Daoy (cell line): ENCODE data around the gene FMNL2. TPM values are rescaled to one million over a fixed set of nuclear protein-coding genes. Genes with fewer than 3 reads are reported as not detected.
A peak's percentile ranks its signal among the peaks of the same experiment; 100 is the strongest.

ENCODE experiments used
- DNase-seq: peaks from one replicate; pipeline ENCODE4 v3.0.0-alpha.2; 2015; ENCODE audit warnings: low read depth
- total RNA-seq: library from RNA; depleted of rRNA; stranded (reverse); fragments of >200 nt; shearing (Covaris generic); gene quantifications from 2 replicates; pipeline ENCODE4 v1.2.3, GENCODE V29; 2014

The FMNL2 gene
- total RNA-seq, 1 experiment from 2014 or later, result 29.0 TPM

GRCh38 chr2:152615177-152615576, 280.2 kb downstream of the FMNL2 start:
- DNase-seq, result no peak

GRCh38 chr2:152617456-152618192, 282.6 kb downstream of the FMNL2 start:
- DNase-seq, result no peak

GRCh38 chr2:152618193-152618564, 283.2 kb downstream of the FMNL2 start:
- no peak for DNase-seq

- DNase-seq, result no peak
Observed at GRCh38 chr2:152620208-152620607, 285.2 kb downstream of the FMNL2 start.

GRCh38 chr2:152620985-152621384, 286.0 kb downstream of the FMNL2 start:
- no peak for DNase-seq

- DNase-seq, result no peak
Observed at GRCh38 chr2:152622219-152622618, 287.2 kb downstream of the FMNL2 start.

- DNase-seq, result no peak
Observed at GRCh38 chr2:152623076-152623740, 288.2 kb downstream of the FMNL2 start.

GRCh38 chr2:152623775-152624174, 288.8 kb downstream of the FMNL2 start:
- no peak for DNase-seq

GRCh38 chr2:152624805-152625204, 289.8 kb downstream of the FMNL2 start:
- no peak for DNase-seq

GRCh38 chr2:152626911-152627339, 292.0 kb downstream of the FMNL2 start:
- no peak for DNase-seq

GRCh38 chr2:152627351-152627957, 292.5 kb downstream of the FMNL2 start:
- peak; percentile 5 for DNase-seq

GRCh38 chr2:152629202-152629601, 294.2 kb downstream of the FMNL2 start:
- DNase-seq, result no peak

- no peak for DNase-seq
Observed at GRCh38 chr2:152630466-152630865, 295.5 kb downstream of the FMNL2 start.

GRCh38 chr2:152632736-152633135, 297.8 kb downstream of the FMNL2 start:
- DNase-seq, result no peak

GRCh38 chr2:152635635-152636298, 300.8 kb downstream of the FMNL2 start:
- DNase-seq, result peak; percentile 44

GRCh38 chr2:152637251-152637650, 302.3 kb downstream of the FMNL2 start:
- no peak for DNase-seq

GRCh38 chr2:152638056-152638455, 303.1 kb downstream of the FMNL2 start:
- DNase-seq, result no peak

- DNase-seq, result no peak
Observed at GRCh38 chr2:152638590-152638989, 303.6 kb downstream of the FMNL2 start.

- DNase-seq, result no peak
Observed at GRCh38 chr2:152644189-152644873, 309.4 kb downstream of the FMNL2 start.

- DNase-seq, result no peak
Observed at GRCh38 chr2:152646264-152646663, 311.3 kb downstream of the FMNL2 start.

GRCh38 chr2:152646775-152647174, 311.8 kb downstream of the FMNL2 start:
- DNase-seq, result peak; percentile 60

- DNase-seq, result no peak
Observed at GRCh38 chr2:152647552-152647951, 312.6 kb downstream of the FMNL2 start.
